HG03066 (cell line): ENCODE data around the gene ARHGAP30.
"Not testable (repeated sequence)": the region's sequence is repeated elsewhere in the genome, so short reads cannot be mapped to it uniquely, and the experiment has no call there.

Experiments used
- ATAC-seq: cut with Tn5 transposase; IDR thresholded peaks from one replicate; pipeline ENCODE4 v1.9.1; 2021; ENCODE audit warnings: low read depth; ENCODE audit not compliant: unreplicated experiment

ARHGAP30 gene

GRCh38 chr1:161071886-161072371, 2.2 kb upstream of the ARHGAP30 start:
- ATAC-seq = no peak

GRCh38 chr1:161070761-161071160, 1.1 kb upstream of the ARHGAP30 start:
- no peak for ATAC-seq

GRCh38 chr1:161069241-161069640, 450 bp downstream of the ARHGAP30 start:
- no peak for ATAC-seq

GRCh38 chr1:161068306-161069234, 1.1 kb downstream of the ARHGAP30 start:
- peak; percentile 57 for ATAC-seq

GRCh38 chr1:161066694-161067093, 3.0 kb downstream of the ARHGAP30 start:
- ATAC-seq = no peak

GRCh38 chr1:161065681-161066080, 4.0 kb downstream of the ARHGAP30 start:
- ATAC-seq = not testable (repeated sequence)

GRCh38 chr1:161063936-161064335, 5.8 kb downstream of the ARHGAP30 start:
- ATAC-seq = not testable (repeated sequence)

GRCh38 chr1:161061419-161061818, 8.3 kb downstream of the ARHGAP30 start:
- ATAC-seq = no peak

GRCh38 chr1:161059293-161059692, 10.4 kb downstream of the ARHGAP30 start:
- no peak for ATAC-seq

- no peak for ATAC-seq
Measured at GRCh38 chr1:161054805-161055204, 14.9 kb downstream of the ARHGAP30 start.

GRCh38 chr1:161054232-161054631, 15.5 kb downstream of the ARHGAP30 start:
- ATAC-seq = no peak

GRCh38 chr1:161052899-161053298, 16.8 kb downstream of the ARHGAP30 start:
- no peak for ATAC-seq

- no peak for ATAC-seq
Measured at GRCh38 chr1:161051219-161051618, 18.5 kb downstream of the ARHGAP30 start.

- no peak for ATAC-seq
Measured at GRCh38 chr1:161048949-161049722, 20.6 kb downstream of the ARHGAP30 start.

GRCh38 chr1:161047436-161048420, 22.0 kb downstream of the ARHGAP30 start:
- no peak for ATAC-seq

GRCh38 chr1:161046605-161047228, 23.0 kb downstream of the ARHGAP30 start:
- peak; percentile 49 for ATAC-seq

- peak; percentile 48 for ATAC-seq
Measured at GRCh38 chr1:161045736-161046604, 23.7 kb downstream of the ARHGAP30 start, which contains the start of gene USF1. Gene USF1, minus strand, starts transcription at chr1:161045977. Its CDS starts 2,702 bp downstream, at chr1:161043275.

GRCh38 chr1:161044908-161045735, 24.6 kb downstream of the ARHGAP30 start:
- ATAC-seq = peak; percentile 45
